Karpas-422 (cell line): ENCODE data around the gene PIAS1. TPM values are rescaled to one million over a fixed set of nuclear protein-coding genes. Genes with fewer than 3 reads are reported as not detected.

Experiments
- DNase-seq: peaks from one replicate; pipeline ENCODE4 v3.0.0-alpha.2; 2015
- H2AFZ ChIP-seq: fragments of 200-600 bp; sonication (generic); 2 replicates; pipeline ENCODE4 v1.6.1; 2014; ENCODE audit warnings: antibody characterized with exemption, low read length, mixed read lengths
- H3K27ac ChIP-seq: fragments of 200-600 bp; sonication (generic); 2 replicates; pipeline ENCODE4 v1.5.1; 2014; ENCODE audit warnings: mild to moderate bottlenecking, low read length, moderate library complexity
- H3K27me3 ChIP-seq: fragments of 200-600 bp; sonication (generic); 2 replicates; pipeline ENCODE4 v1.6.1; 2014; ENCODE audit warnings: low read length, mixed read lengths
- H3K36me3 ChIP-seq: fragments of 200-600 bp; sonication (generic); 2 replicates; pipeline ENCODE4 v1.6.1; 2014; ENCODE audit warnings: low read length, mixed read lengths; ENCODE audit not compliant: insufficient read depth
- H3K4me1 ChIP-seq: fragments of 200-600 bp; sonication (generic); 2 replicates; pipeline ENCODE4 v1.6.1; 2014; ENCODE audit warnings: mild to moderate bottlenecking, low read length, mixed read lengths
- H3K4me2 ChIP-seq: fragments of 200-600 bp; sonication (generic); 2 replicates; pipeline ENCODE4 v1.6.1; 2014; ENCODE audit warnings: low read length, low read depth, mild to moderate bottlenecking; ENCODE audit not compliant: poor library complexity, severe bottlenecking
- H3K4me3 ChIP-seq: fragments of 200-600 bp; sonication (generic); 2 replicates; pipeline ENCODE4 v1.5.1; 2014; ENCODE audit warnings: mild to moderate bottlenecking, antibody characterized with exemption, low read length, mixed read lengths
- H3K79me2 ChIP-seq: fragments of 200-600 bp; sonication (generic); 2 replicates; pipeline ENCODE4 v1.6.1; 2014; ENCODE audit warnings: mild to moderate bottlenecking, low read length, mixed read lengths
- H3K9ac ChIP-seq: fragments of 200-600 bp; sonication (generic); 2 replicates; pipeline ENCODE4 v1.6.0; 2014; ENCODE audit warnings: low read length
- H3K9me2 ChIP-seq: fragments of 200-600 bp; sonication (generic), shearing (Covaris generic); replicated peaks from 2 replicates; pipeline ENCODE4 v1.6.0; 2014; ENCODE audit warnings: mild to moderate bottlenecking, low read length, moderate library complexity; ENCODE audit not compliant: insufficient read depth
- H3K9me3 ChIP-seq: fragments of 300-700, 200-600 bp; sonication (generic); 2 replicates; pipeline ENCODE4 v1.6.1; 2014; ENCODE audit warnings: low read length, mixed read lengths
- H4K20me1 ChIP-seq: fragments of 200-600 bp; sonication (generic); 2 replicates; pipeline ENCODE4 v1.6.1; 2014; ENCODE audit warnings: mild to moderate bottlenecking, antibody characterized with exemption, low read length, low read depth; ENCODE audit not compliant: insufficient read depth
- total RNA-seq: library from RNA; depleted of rRNA; stranded (reverse); fragments of >200 nt; shearing (Covaris generic); gene quantifications from 2 replicates; pipeline ENCODE4 v1.2.3, GENCODE V29; 2014; ENCODE audit warnings: low replicate concordance

PIAS1 gene
- total RNA-seq, 1 experiment from 2014 or later: 106 TPM

DNA sequence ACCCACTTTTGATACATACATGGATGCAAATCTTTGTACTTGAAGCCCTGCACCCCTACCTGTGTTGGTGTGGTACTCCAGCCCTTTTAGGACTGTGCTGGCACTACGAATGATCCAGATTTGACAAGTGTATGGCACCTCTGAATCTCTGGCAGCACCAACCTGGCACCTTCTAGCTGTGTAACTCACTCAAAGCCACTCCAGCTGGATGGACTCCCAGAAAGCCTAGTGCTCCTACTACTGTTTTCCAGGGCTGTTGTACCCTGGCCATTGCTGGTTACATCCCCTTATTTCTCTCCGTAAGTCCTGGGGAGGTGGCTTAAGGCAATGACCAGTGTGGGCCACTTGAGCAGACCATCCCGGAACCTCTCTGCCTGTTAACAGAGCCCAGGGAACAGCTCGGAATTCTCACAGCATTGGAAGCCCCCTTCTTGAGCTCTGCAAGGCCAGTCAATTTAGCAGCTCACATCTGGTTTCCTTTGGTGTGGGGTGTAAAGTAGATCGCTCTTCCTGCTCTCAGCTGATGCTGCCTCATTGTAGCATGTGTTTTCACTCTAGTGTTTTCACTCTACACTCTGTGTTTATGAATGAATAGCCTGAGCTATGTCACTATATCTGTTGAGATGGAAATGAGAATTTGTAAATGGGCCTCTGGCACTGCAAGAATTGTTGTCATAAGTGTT is 138.8 kb downstream of the PIAS1 start:
- H3K36me3 ChIP-seq: peaks cover 38% of the 10 kb centered on the region; the same call in 1 of the 2 replicates
- H3K4me3 ChIP-seq: no peak overlapping the region
- no peaks in the 10 kb centered on the region for H3K9me3 ChIP-seq
- H3K79me2 ChIP-seq: no peaks in the 10 kb centered on the region
- DNase-seq: no peak
- H3K27me3 ChIP-seq: no peaks in the 10 kb centered on the region
- no peaks in the 10 kb centered on the region for H4K20me1 ChIP-seq
- no peak overlapping the region for H3K9ac ChIP-seq
- H3K27ac ChIP-seq: no peak overlapping the region
- H2AFZ ChIP-seq: no peak overlapping the region
- no peak overlapping the region for H3K4me2 ChIP-seq
- H3K4me1 ChIP-seq: peaks cover 13% of the 10 kb centered on the region
- H3K9me2 ChIP-seq: no peaks in the 10 kb centered on the region

DNA sequence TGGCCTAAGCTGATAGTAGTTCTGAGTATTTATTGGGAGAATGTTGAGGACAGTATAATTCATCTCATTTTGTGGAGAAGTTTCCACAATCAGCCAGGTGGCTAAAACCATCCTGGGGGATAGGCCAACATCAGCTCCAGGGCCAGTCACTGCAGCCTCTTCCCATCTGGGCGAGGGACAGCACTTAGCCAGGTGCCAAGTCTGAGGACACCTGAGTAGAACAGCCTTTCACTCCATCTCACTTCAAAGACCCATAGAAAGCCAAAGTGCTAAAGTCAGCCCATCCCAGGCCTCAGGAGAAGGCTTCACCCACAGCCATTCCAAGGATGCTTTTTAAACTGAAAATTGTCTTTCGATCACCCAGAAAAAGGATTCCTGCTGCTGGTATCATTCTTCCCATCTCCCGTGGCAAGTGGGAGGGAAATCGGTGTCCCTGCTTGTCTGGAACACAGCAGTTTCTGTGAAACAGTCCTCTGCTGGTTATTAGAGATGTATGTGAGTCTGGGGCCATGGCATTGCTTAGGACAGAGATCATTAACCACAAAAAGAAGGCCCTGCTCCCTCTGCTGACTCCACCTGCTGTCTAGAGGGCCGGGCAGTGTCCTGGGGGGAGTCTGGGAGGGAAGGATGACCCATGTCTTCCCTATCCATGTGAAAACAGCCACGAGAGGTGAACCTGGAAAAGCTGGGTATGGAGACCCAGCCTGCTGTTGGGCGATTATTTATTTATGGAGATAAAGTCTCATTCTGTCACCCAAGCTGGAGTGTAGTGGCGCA is 141.4 kb downstream of the PIAS1 start:
- Histone ChIP-seq H3K9me2 (no peaks in the 10 kb centered on the region), H3K27ac (no peak overlapping the region)

DNA sequence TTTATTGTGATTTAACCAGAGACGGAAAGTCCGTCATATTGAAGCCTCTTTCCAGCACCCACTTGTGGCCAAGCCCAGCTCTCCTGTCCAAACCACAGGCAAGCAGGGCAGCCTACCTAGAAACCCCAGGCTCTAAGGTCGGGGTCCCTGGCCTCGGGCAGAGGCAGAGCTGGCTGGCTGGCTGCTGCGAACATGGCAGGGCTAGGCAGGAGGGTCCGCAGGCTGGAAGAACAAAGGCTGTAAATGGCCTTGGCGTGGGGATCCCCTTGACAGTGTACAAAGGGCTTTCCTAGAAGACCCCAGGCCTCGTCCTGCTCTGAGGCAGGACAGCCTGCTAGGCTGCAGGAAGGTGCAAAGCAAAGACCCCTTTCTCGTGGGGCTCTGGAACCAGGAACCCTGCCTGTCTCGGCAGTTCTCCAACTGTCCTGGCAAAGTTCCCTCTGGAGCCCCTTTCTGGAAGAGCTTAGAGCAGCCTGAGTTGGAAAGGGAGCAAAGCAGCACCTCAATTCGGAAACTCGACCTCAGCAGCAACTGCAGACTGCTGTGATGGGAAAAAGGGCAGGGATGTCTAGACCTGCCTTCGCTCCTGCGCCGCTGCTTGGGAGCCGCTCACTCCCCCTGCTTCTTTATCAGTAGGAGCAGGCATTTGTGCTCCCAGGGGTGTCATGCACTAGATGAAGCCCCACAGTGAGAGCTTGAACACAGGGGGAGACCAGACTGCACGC is 142.5 kb downstream of the PIAS1 start:
- H3K4me3 ChIP-seq: no peak overlapping the region
- no peaks in the 10 kb centered on the region for H3K9me3 ChIP-seq
- H3K4me1 ChIP-seq: no peaks in the 10 kb centered on the region
- H3K4me2 ChIP-seq: no peak overlapping the region
- no peak overlapping the region for H2AFZ ChIP-seq
- H3K9me2 ChIP-seq: no peaks in the 10 kb centered on the region
- H3K36me3 ChIP-seq: peaks cover 19% of the 10 kb centered on the region; the same call in 1 of the 2 replicates
- DNase-seq: no peak
- no peaks in the 10 kb centered on the region for H4K20me1 ChIP-seq
- no peak overlapping the region for H3K27ac ChIP-seq
- no peaks in the 10 kb centered on the region for H3K79me2 ChIP-seq
- no peak overlapping the region for H3K9ac ChIP-seq
- no peaks in the 10 kb centered on the region for H3K27me3 ChIP-seq

More for the DNA sequence above, 141.4 kb downstream of the PIAS1 start:
- Histone ChIP-seq H3K4me2 (no peak overlapping the region), H3K27me3 (no peaks in the 10 kb centered on the region), H3K9me3 (no peaks in the 10 kb centered on the region), H3K4me1 (no peaks in the 10 kb centered on the region), H3K9ac (no peak overlapping the region), H4K20me1 (no peaks in the 10 kb centered on the region), H3K79me2 (no peaks in the 10 kb centered on the region), H3K4me3 (no peak overlapping the region), H2AFZ (no peak overlapping the region), H3K36me3 (peaks cover 26% of the 10 kb centered on the region; the same call in 1 of the 2 replicates)
- no peak for DNase-seq

DNA sequence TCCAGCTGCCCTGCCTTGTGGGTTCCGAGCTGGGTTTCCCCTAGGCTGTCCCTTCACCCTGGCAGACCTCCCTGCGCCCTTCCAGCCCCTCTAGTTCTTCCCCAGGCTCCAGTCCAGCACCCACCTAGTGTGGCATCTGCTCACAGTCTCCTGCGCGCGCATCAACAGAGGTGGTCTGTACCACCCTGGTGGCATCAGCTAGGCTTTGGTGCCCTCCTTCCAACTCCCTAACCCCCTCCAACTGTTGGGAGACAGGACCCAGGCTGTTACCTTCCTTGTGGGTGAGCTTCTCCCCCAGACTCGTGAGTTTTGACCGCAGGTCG is 143.0 kb downstream of the PIAS1 start:
- H3K27ac ChIP-seq: no peak overlapping the region
- H3K79me2 ChIP-seq: no peaks in the 10 kb centered on the region
- no peaks in the 10 kb centered on the region for H3K9me3 ChIP-seq
- H3K4me1 ChIP-seq: no peaks in the 10 kb centered on the region
- H2AFZ ChIP-seq: no peak overlapping the region
- H3K36me3 ChIP-seq: peaks cover 14% of the 10 kb centered on the region; the same call in 1 of the 2 replicates
- no peaks in the 10 kb centered on the region for H3K27me3 ChIP-seq
- H3K9ac ChIP-seq: no peak overlapping the region
- H3K4me3 ChIP-seq: no peak overlapping the region
- no peak for DNase-seq
- H4K20me1 ChIP-seq: no peaks in the 10 kb centered on the region
- H3K9me2 ChIP-seq: no peaks in the 10 kb centered on the region
- H3K4me2 ChIP-seq: no peak overlapping the region

DNA sequence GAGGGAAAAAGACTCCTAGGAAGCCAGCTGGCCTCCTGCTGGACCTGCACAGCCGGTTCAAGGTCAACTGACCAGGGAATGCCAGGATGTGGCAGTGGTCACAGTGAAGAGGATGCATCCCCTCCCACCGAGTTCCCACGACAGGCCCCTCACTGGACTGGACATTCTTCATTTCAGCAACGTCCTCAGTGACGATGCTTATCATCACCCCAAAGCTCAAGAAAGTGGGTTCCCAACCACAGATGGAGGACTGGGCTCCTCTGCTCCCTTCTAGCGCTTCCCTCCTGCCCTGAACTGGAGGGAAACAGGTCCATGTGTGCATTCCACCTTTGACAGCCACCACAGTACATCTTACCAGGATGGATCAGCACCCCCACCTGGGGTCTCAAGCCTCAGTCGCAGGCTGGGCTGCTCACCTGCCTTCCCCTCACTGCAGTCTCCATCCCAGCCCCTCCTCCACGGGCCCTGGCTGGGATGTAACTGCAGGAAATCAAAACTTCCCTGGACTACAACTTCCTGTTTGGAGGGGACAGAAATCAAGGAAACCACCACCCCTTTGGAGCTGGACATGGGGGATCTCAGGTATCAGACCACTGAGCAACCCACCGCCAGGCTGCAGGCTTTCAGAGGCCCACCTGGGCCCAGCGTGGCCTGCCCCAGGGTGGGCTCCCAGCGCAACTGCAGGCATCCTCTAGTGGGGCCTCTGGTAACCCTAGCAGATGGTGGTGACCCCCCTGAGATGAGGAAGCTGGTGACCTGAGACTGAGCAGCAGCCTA is 143.7 kb downstream of the PIAS1 start:
- Histone ChIP-seq H3K9me2 (no peaks in the 10 kb centered on the region), H3K27ac (no peak overlapping the region), H3K4me3 (no peak overlapping the region), H3K4me2 (no peak overlapping the region), H3K27me3 (no peaks in the 10 kb centered on the region), H3K4me1 (no peaks in the 10 kb centered on the region), H2AFZ (no peak overlapping the region), H4K20me1 (no peaks in the 10 kb centered on the region), H3K79me2 (no peaks in the 10 kb centered on the region), H3K9ac (no peak overlapping the region), H3K9me3 (no peaks in the 10 kb centered on the region), H3K36me3 (peaks cover 8% of the 10 kb centered on the region; the same call in 1 of the 2 replicates)
- no peak for DNase-seq

DNA sequence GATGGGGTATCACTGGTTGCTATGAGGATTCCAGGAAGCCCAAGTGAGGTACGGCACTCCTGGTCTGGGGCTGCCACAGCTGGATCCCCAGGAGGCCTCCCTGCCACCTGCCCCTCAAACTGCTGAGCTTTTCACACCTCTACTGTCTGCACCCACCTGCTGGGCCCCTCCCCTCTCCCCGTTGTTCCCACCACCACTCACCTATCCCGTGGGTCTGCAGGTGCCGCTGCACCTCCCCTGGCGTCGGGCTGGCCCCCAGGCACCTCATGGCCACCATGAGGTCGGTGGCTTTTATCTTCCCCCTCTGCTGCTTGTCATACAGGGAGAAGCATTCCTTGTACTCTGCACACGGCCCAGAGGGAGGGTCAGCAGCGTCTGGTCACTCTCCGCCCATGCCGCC is 145.2 kb downstream of the PIAS1 start:
- H3K36me3 ChIP-seq: peaks cover 4% of the 10 kb centered on the region; the same call in 1 of the 2 replicates
- no peak overlapping the region for H3K4me2 ChIP-seq
- H3K79me2 ChIP-seq: no peaks in the 10 kb centered on the region
- no peaks in the 10 kb centered on the region for H3K4me1 ChIP-seq
- H3K9me3 ChIP-seq: no peaks in the 10 kb centered on the region
- H3K4me3 ChIP-seq: no peak overlapping the region
- H3K9me2 ChIP-seq: no peaks in the 10 kb centered on the region
- H4K20me1 ChIP-seq: no peaks in the 10 kb centered on the region
- H2AFZ ChIP-seq: no peak overlapping the region
- no peak overlapping the region for H3K9ac ChIP-seq
- H3K27me3 ChIP-seq: no peaks in the 10 kb centered on the region
- DNase-seq: no peak
- no peak overlapping the region for H3K27ac ChIP-seq

DNA sequence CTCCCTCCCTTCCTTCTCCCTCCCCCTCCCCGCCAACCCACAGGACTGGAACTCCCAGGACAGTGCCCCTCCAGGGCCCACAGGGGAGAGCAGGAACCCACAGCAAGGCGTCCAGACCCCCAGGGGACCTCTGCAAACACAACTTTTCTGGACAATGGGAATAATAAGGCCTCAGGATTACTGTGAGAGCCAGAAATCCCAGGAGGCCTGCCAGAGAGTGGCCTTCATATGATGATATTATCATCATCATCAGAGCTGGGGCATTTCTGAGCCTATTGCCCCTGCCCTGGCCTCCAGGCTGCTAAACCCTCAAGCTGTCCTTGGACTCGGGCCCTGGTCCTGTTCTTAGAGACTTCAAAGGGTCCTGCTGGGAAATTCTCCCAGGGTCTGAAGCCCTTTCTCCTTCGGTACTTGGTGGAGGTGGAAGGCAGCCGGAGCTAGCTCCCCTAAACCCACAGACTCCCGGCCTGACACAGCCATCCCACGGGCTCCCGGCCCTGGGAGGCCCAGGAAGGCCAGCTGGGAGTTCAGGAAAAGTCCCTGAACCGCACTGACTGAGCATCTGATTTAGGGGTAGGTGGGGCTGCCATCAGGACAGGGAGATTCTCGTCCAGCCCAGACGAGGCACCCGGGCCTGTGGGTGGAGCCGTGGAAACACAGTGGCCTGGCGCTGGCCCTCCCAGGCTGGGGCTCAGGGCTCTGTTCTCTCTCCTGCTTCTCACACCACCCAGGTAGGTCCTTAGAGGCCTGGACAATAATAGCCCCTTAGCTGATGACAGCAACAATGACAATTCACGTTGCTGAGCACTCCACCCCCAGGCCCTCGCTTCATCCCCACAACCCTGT is 146.1 kb downstream of the PIAS1 start:
- H3K27ac ChIP-seq: no peak overlapping the region

More for the DNA sequence above, 146.1 kb downstream of the PIAS1 start:
- no peak for DNase-seq
- H4K20me1 ChIP-seq: no peaks in the 10 kb centered on the region
- no peaks in the 10 kb centered on the region for H3K4me1 ChIP-seq
- no peak overlapping the region for H2AFZ ChIP-seq
- no peaks in the 10 kb centered on the region for H3K9me2 ChIP-seq
- no peak overlapping the region for H3K4me2 ChIP-seq
- no peak overlapping the region for H3K9ac ChIP-seq
- H3K79me2 ChIP-seq: no peaks in the 10 kb centered on the region
- H3K27me3 ChIP-seq: no peaks in the 10 kb centered on the region
- H3K36me3 ChIP-seq: peaks cover 2% of the 10 kb centered on the region; the same call in 1 of the 2 replicates
- H3K9me3 ChIP-seq: no peaks in the 10 kb centered on the region
- no peak overlapping the region for H3K4me3 ChIP-seq
